DND-41 (cell line): ENCODE data around the gene GORASP1.

Source experiments
- EZH2 ChIP-seq: IDR thresholded peaks from 3 replicates; pipeline ENCODE4 v1.6.1; 2012; ENCODE audit warnings: borderline replicate concordance, low read depth, mild to moderate bottlenecking, moderate library complexity, low read length, inconsistent platforms; ENCODE audit not compliant: severe bottlenecking
- TF ChIP-seq, protein P1 (sequence below): IDR thresholded peaks from 2 replicates; pipeline ENCODE4 v1.5.1; 2012; ENCODE audit warnings: borderline replicate concordance, low read length, moderate library complexity, mild to moderate bottlenecking; ENCODE audit not compliant: poor library complexity, severe bottlenecking; ENCODE audit errors: extremely low read depth

GRCh38 chr3:39121621-39122020 lies 14.2 kb upstream of the GORASP1 start:
- TF ChIP-seq, protein P1, sequence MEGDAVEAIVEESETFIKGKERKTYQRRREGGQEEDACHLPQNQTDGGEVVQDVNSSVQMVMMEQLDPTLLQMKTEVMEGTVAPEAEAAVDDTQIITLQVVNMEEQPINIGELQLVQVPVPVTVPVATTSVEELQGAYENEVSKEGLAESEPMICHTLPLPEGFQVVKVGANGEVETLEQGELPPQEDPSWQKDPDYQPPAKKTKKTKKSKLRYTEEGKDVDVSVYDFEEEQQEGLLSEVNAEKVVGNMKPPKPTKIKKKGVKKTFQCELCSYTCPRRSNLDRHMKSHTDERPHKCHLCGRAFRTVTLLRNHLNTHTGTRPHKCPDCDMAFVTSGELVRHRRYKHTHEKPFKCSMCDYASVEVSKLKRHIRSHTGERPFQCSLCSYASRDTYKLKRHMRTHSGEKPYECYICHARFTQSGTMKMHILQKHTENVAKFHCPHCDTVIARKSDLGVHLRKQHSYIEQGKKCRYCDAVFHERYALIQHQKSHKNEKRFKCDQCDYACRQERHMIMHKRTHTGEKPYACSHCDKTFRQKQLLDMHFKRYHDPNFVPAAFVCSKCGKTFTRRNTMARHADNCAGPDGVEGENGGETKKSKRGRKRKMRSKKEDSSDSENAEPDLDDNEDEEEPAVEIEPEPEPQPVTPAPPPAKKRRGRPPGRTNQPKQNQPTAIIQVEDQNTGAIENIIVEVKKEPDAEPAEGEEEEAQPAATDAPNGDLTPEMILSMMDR = no peak
- TF ChIP-seq EZH2 = no peak
